H1 (cell line): Measurements from ENCODE around the gene TMEM168.

Experiments
- CTCF ChIP-seq, 3 experiments: IDR thresholded peaks; 1 replicate in 2 of 3; 2 replicates in 1 of 3; pipeline versions ENCODE4 v1.5.1 to v1.6.1; 2011; ENCODE audit warnings: low read length in 3 of 3, mild to moderate bottlenecking in 3 of 3, inconsistent platforms in 2 of 3, low read depth in 1 of 3, moderate library complexity in 1 of 3; ENCODE audit not compliant: insufficient read depth in 1 of 3; ENCODE audit errors: control extremely low read depth in 1 of 3
- EZH2 ChIP-seq: fragments of 200-600 bp; sonication (generic); IDR thresholded peaks from 2 replicates; pipeline ENCODE4 v1.7.1; 2012; ENCODE audit warnings: low read depth, mild to moderate bottlenecking, moderate library complexity, low read length, inconsistent platforms; ENCODE audit not compliant: severe bottlenecking
- JUND ChIP-seq: IDR thresholded peaks from 2 replicates; pipeline ENCODE4 v1.6.1; 2011; ENCODE audit warnings: mild to moderate bottlenecking, improper control_type of control experiment, low read length
- KDM5A ChIP-seq: fragments of 200-600 bp; IDR thresholded peaks from 2 replicates; pipeline ENCODE4 v1.7.1; 2012; ENCODE audit warnings: mild to moderate bottlenecking, low read length, inconsistent platforms, mixed read lengths
- RBBP5 ChIP-seq: IDR thresholded peaks from 2 replicates; pipeline ENCODE4 v1.7.1; 2012; ENCODE audit warnings: low read depth, mild to moderate bottlenecking, inconsistent platforms, low read length, moderate library complexity, borderline replicate concordance
- SIN3A ChIP-seq, 2 experiments: IDR thresholded peaks in 1 of 2; conservative IDR thresholded peaks in 1 of 2; 2 replicates each; pipeline ENCODE4 v1.6.1; 2011 to 2012; ENCODE audit warnings: low read length in 2 of 2, improper control_type of control experiment in 1 of 2, low read depth in 1 of 2, mild to moderate bottlenecking in 1 of 2
- USF2 ChIP-seq: IDR thresholded peaks from 2 replicates; pipeline ENCODE4 v1.6.1; 2011; ENCODE audit warnings: low read length, improper control_type of control experiment

GRCh38 chr7:112715525-112715924 is 74.7 kb downstream of the TMEM168 start:
- TF ChIP-seq CTCF (IDR thresholded peaks at IDR 0.05; ENCODE audit: control extremely low read depth in 1 of 3, insufficient read depth in 1 of 3, low read depth in 1 of 3, low read length in 3 of 3) (no peak), KDM5A (no peak), EZH2 (no peak), USF2 (no peak), RBBP5 (no peak), JUND (no peak), SIN3A (conservative IDR thresholded peaks at IDR 0.05 in 1 of 2, IDR thresholded peaks at IDR 0.05 in 1 of 2; ENCODE audit: low read depth in 1 of 2, low read length in 2 of 2) (no peak)
